Progenitor cell of endocrine pancreas (in vitro differentiated cells): ENCODE data around the gene DIABLO. TPM values are rescaled to one million over a fixed set of nuclear protein-coding genes. Genes with fewer than 3 reads are reported as not detected.

Experiments
- DNase-seq: peaks from one replicate; pipeline ENCODE4 v3.0.0; 2021; ENCODE audit warnings: low spot score; ENCODE audit not compliant: unreplicated experiment
- H3K27ac Mint-ChIP-seq: 2 replicates; pipeline ENCODE4 v1.8.0; 2021; ENCODE audit warnings: mild to moderate bottlenecking, moderate library complexity, mixed read lengths
- H3K27me3 Mint-ChIP-seq: 2 replicates; pipeline ENCODE4 v1.8.0; 2021; ENCODE audit warnings: mixed read lengths
- H3K36me3 Mint-ChIP-seq: 2 replicates; pipeline ENCODE4 v1.8.0; 2022; ENCODE audit warnings: mixed read lengths; ENCODE audit not compliant: insufficient read depth
- H3K4me1 Mint-ChIP-seq: 2 replicates; pipeline ENCODE4 v1.8.0; 2021; ENCODE audit warnings: low read depth, mixed read lengths
- H3K4me3 Mint-ChIP-seq: 2 replicates; pipeline ENCODE4 v1.8.0; 2021; ENCODE audit warnings: low read depth, mild to moderate bottlenecking, moderate library complexity, mixed read lengths
- H3K9me3 Mint-ChIP-seq: 2 replicates; pipeline ENCODE4 v1.8.0; 2021; ENCODE audit warnings: low read depth, mixed read lengths
- CTCF ChIP-seq: fragments of 200-600 bp; sonication (generic); IDR thresholded peaks from one replicate; pipeline ENCODE4 v1.5.0; 2021; ENCODE audit warnings: antibody characterized with exemption, mild to moderate bottlenecking; ENCODE audit not compliant: unreplicated experiment
- total RNA-seq: library from RNA; stranded (reverse); gene quantifications from 2 replicates; pipeline ENCODE4 v1.2.1, GENCODE V29; 2021

Gene DIABLO
- total RNA-seq, 1 donor from 2014 or later, result 63.8 TPM

DNA sequence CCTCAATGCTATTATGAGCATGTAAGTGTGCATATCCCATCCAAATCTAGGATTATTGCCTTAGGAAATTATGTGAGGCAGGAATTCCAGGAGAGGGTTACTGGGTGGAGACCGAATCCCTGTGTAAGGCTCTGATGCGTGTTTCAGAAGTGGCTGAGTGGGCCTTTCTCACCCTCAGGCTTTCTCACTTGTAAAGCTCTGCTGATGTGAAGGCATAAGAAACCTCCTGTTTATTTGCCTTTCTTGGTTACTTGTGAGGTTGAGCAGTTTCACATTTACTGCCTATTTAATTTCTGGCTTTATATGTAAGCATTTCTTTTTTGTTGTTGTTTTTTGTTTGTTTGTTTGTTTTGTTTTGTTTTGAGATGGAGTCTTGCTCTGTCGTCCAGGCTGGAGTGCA is 62.9 kb downstream of the DIABLO start:
- DNase-seq, result no peak
- peaks cover 12% of the 10 kb centered on the region for H3K27me3 Mint-ChIP-seq
- H3K36me3 Mint-ChIP-seq, result no peaks in the 10 kb centered on the region
- H3K27ac Mint-ChIP-seq, result no peak overlapping the region
- H3K4me1 Mint-ChIP-seq, result no peaks in the 10 kb centered on the region
- no peak overlapping the region for H3K4me3 Mint-ChIP-seq
- TF ChIP-seq CTCF, result no peak
- no peaks in the 10 kb centered on the region for H3K9me3 Mint-ChIP-seq

DNA sequence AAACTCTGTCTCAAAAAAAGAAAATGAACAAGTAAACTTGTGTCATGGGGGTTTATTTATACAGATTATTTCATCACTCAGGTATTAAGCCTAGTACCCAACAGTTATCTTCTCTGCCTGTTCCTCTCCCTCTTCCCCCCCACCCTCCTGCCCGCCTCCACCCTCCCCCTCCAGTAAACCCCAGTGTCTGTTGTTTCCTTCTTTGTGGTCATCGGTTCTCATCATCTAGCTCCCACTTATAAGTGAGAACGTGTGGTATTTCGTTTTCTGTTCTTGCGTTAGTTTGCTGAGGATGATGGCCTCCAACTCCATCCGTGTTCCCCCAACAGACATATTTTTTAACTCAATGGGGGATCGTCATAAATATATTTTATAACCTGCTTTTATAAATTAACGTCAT is 64.2 kb downstream of the DIABLO start:
- H3K4me1 Mint-ChIP-seq, result no peaks in the 10 kb centered on the region
- TF ChIP-seq CTCF, result no peak
- no peaks in the 10 kb centered on the region for H3K36me3 Mint-ChIP-seq
- no peak overlapping the region for H3K4me3 Mint-ChIP-seq
- H3K27me3 Mint-ChIP-seq, result peaks cover 12% of the 10 kb centered on the region
- H3K9me3 Mint-ChIP-seq, result no peaks in the 10 kb centered on the region
- H3K27ac Mint-ChIP-seq, result no peak overlapping the region
- no peak for DNase-seq

- H3K4me1 Mint-ChIP-seq, result no peaks in the 10 kb centered on the region
- H3K27ac Mint-ChIP-seq, result no peak overlapping the region
- no peak overlapping the region for H3K4me3 Mint-ChIP-seq
Measured at GRCh38 chr12:122160761-122161160, 65.1 kb downstream of the DIABLO start.

DNA sequence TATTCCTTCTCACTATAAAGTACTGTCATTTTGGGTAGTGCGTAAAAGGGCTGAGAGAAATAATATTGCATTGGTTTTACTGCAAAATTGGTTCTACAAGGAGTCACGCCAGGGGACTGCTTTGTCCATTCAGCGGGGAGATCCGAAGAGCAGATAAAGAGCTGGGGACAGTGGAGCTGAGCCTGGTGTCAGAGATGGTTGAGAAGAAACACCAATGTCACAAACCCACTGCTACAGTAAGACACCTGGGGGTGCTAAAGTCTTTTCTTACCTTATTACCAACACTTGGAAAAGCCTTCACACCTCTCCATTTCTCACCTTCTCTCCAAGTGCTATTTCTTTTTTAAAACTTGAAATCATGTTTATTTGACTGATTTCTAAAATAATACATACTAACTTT is 66.0 kb downstream of the DIABLO start:
- no peak overlapping the region for H3K27ac Mint-ChIP-seq
- no peaks in the 10 kb centered on the region for H3K4me1 Mint-ChIP-seq
- peaks cover 19% of the 10 kb centered on the region for H3K27me3 Mint-ChIP-seq
- no peak for DNase-seq
- no peaks in the 10 kb centered on the region for H3K36me3 Mint-ChIP-seq
- H3K4me3 Mint-ChIP-seq, result no peak overlapping the region
- no peak for TF ChIP-seq CTCF
- no peaks in the 10 kb centered on the region for H3K9me3 Mint-ChIP-seq

More at GRCh38 chr12:122160761-122161160, 65.1 kb downstream of the DIABLO start:
- no peaks in the 10 kb centered on the region for H3K9me3 Mint-ChIP-seq
- TF ChIP-seq CTCF, result no peak
- no peaks in the 10 kb centered on the region for H3K36me3 Mint-ChIP-seq
- peaks cover 17% of the 10 kb centered on the region for H3K27me3 Mint-ChIP-seq
- DNase-seq, result no peak

- H3K27ac Mint-ChIP-seq, result no peak overlapping the region
- H3K4me1 Mint-ChIP-seq, result no peaks in the 10 kb centered on the region
- H3K27me3 Mint-ChIP-seq, result peaks cover 22% of the 10 kb centered on the region
- no peak overlapping the region for H3K4me3 Mint-ChIP-seq
- H3K36me3 Mint-ChIP-seq, result no peaks in the 10 kb centered on the region
- no peak for DNase-seq
- H3K9me3 Mint-ChIP-seq, result no peaks in the 10 kb centered on the region
- TF ChIP-seq CTCF, result no peak
Measured at GRCh38 chr12:122158700-122159285, 67.1 kb downstream of the DIABLO start.

Other genes starting within 250 kb of the DIABLO start
- gene BCL7A, start 204.2 kb downstream of the DIABLO start, total RNA-seq, result 43.7 and 49.3 TPM in 2 replicates
- 48.6 and 48.7 TPM in 2 replicates for gene MLXIP, start 147.3 kb downstream of the DIABLO start, total RNA-seq
- not detected in 2 replicates for gene IL31, start 51.8 kb downstream of the DIABLO start, total RNA-seq
- 5.4 and 5.5 TPM in 2 replicates for gene LRRC43, start 42.9 kb downstream of the DIABLO start, total RNA-seq
- 0.27 and 0.91 TPM in 2 replicates for gene B3GNT4, start 22.3 kb downstream of the DIABLO start, total RNA-seq
- gene VPS33A, start 40.4 kb upstream of the DIABLO start, total RNA-seq, result 33.2 and 40.4 TPM in 2 replicates
- 78.6 and 81.8 TPM in 2 replicates for gene CLIP1, start 196.6 kb upstream of the DIABLO start, total RNA-seq